Activated CD4-positive, CD25-positive, alpha-beta regulatory T cell treated with anti-CD3 and anti-CD28 coated beads, Interleukin-2, amount 50 U/mL, for 16 hours (primary cell): ENCODE data around the gene STARD8.

Experiments
- DNase-seq: peaks from one replicate; pipeline ENCODE4 v3.0.0-alpha.2; 2020; ENCODE audit warnings: low read depth, low spot score

The STARD8 gene

GRCh38 chrX:68748030-68748429 is 100.6 kb downstream of the STARD8 start:
- no peak for DNase-seq

GRCh38 chrX:68749426-68749825 is 102.0 kb downstream of the STARD8 start:
- DNase-seq: no peak

- no peak for DNase-seq
These were observed 102.8 kb downstream of the STARD8 start for GRCh38 chrX:68750316-68750715.

GRCh38 chrX:68751372-68751771 is 103.9 kb downstream of the STARD8 start:
- no peak for DNase-seq

GRCh38 chrX:68753218-68753617 is 105.8 kb downstream of the STARD8 start:
- DNase-seq: no peak

GRCh38 chrX:68754406-68754805 is 106.9 kb downstream of the STARD8 start:
- no peak for DNase-seq

GRCh38 chrX:68755616-68756125 is 108.2 kb downstream of the STARD8 start:
- no peak for DNase-seq

GRCh38 chrX:68757331-68757730 is 109.9 kb downstream of the STARD8 start:
- DNase-seq: no peak

GRCh38 chrX:68757731-68758130 is 110.3 kb downstream of the STARD8 start:
- DNase-seq: no peak

- no peak for DNase-seq
These were observed 111.2 kb downstream of the STARD8 start for GRCh38 chrX:68758671-68759070.

- no peak for DNase-seq
These were observed 113.6 kb downstream of the STARD8 start for GRCh38 chrX:68761086-68761485.

- no peak for DNase-seq
These were observed 115.3 kb downstream of the STARD8 start for GRCh38 chrX:68762766-68763165.

GRCh38 chrX:68763481-68763880 is 116.0 kb downstream of the STARD8 start:
- no peak for DNase-seq
